ENCODE measurements around the gene UTF1.
"Not testable (repeated sequence)": the region's sequence is repeated elsewhere in the genome, so short reads cannot be mapped to it uniquely, and the experiment has no call there.

The UTF1 gene

DNA sequence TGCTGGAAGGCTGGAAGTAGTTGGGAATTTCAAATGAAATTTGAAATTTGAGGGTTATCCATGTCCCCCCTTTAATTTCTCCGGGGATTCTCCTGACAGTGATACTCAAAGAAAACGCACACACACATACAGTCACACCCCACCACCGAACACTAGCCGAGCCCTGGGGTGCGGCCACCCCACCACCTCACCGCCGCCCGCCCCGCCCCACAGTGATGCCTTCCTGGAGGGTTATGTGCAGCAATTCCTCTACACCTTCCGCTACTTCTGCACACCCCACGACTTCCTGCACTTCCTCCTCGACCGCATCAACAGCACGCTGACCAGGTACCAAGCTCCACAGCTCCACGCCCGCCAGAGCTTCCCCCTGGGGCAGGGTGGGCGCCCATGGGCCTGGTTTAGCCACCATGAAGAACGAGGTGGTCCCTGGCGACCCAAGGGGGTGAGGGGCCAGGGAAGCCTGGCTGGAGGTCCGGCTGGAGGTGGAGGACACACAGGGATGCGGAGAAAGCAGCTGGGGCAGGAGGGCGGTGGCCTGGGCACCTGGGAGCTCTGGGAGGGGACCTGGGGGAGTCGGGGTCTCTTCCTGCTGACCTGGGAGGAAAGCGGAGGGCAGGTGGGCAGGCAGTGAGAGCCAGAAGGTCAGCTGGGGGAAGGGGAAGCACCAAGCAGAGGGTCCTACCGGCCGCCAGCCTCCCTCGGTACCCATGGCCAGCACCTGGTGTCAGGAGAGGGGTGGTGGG is 19.4 kb upstream of the UTF1 start:
- no peak for DNase-seq

DNA sequence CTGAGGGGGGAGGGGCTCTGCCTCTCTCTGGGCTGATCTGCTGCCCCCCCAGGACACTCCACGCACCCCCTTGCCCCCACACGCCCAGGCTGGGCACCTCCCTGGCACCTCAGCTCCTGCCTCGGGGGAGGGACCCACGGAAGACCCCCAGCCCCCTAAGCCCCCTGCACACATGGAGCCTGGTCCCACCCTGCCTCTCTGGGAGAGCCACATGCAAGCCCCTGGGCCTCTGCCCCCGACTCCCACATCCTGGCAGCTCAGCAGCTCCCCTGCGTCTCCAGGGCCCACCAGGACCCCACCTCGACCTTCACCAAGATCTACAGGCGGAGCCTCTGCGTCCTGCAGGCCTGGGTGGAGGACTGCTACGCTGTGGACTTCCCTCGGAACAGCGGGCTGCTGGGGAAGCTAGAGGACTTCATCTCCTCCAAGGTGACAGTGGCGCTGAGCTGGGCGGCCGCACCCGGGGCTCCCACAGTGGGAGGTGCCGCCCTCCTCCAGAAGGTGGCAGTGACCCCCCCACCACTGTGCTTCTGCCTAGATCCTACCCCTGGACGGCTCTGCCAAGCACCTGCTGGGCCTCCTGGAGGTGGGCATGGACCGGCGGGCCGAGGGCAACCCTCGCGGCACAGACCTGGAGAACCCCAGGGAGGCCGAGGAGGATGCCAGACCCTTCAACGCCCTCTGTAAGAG is 18.7 kb upstream of the UTF1 start:
- DNase-seq, result no peak

DNA sequence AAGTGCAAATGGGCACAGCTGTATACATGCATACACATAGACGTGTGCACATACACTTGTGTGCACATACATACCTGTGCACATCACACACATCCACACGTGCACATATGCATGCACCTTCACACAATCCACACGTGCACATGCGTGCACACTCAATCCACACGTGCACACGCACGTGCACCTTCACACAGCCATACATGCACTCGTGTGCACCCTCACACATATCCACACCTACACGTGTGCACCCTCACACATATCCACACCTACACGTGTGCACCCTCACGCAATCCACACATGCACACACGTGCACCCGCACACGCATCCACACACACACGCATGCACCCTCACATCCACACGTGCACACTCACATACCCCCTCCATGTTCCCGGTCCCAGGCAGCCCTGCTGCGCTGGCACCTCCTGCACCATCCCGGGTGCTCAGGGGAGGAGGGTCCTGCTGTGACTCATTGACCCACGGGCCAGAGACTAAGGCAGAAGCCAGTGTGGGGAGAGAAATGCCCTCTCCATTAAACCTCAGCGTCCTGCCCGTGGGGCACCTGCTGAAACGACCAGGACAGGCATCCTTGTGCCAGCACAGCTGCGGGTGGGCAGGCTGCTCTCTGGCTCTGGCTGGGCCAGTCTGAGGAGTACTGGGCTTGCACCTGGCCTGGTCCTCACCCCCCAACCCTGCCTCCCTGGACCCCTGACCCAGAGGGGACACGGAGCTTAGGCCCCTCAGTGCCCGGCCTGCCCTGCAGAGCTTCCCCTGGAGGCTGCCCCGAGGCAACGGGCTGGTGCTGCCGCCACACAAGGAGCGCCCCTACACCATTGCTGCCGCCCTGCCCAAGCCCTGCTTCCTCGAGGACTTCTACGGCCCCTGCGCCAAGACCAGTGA is 17.8 kb upstream of the UTF1 start:
- no peak for DNase-seq

DNA sequence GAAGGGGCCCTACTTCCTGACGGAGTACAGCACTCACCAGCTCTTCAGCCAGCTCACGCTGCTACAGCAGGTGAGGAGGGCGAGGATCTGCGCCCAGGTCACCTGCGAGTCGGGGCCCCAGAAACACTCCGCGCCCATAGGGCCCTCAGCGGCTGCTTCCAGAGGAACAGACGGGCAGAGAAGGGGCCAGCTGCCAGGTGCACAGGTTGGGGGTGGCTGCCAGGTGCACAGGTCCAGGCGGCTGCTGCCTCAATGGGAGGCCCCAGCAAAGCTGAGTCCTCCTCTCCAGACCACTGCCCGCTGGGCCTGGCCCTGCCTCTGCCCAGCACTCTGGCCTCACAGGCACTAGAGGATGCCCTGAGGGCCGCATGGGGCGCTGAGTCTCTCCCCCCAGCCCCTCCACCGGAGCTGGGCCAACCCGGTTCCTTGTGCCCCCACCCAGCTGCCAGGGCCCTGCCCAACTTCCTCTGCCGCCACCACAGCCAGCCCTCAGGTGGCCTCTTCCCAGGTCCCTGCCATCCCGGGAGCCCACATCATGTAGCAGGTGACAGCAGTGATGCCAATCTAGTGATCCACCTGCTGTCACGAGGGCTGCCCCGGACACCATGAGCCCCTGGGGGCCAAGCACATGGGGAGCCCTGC is 17.0 kb upstream of the UTF1 start:
- no peak for DNase-seq

DNA sequence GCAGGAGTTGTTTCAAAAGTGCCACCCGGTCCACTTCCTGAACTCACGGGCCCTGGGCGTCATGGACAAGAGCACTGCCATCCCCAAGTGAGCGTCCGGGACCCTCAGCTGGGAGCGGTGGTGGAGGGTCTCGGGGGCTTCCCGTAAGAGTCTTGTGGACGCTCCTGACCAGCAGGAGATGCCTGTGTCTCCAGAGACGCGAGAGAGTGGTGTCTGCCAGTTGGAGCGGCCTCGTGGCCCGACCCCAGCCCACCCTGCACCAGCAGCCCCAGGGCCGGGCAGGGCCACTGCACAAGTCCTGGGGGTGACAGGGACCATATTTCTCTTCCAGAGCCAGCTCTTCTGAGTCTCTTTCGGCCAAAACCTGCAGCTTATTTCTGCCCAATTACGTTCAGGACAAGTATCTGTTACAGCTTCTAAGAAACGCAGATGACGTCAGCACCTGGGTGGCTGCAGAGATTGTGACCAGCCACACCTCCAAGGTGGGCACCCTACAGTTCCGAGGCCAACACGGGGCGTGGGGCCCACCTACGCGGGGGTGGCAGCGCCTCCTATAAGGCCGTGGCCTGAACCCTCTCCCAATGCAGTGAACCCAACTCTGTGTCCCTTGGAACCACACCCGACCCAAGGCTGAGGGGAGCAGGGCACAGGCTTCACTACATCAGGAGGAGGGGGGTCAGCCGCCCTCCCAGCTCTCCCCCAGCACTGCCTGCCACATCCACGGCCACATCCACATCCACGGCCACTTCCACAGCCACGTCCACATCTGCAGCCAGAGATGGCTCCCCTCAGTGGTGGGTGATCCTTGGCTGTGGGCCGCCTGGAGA is 16.2 kb upstream of the UTF1 start:
- no peak for DNase-seq

DNA sequence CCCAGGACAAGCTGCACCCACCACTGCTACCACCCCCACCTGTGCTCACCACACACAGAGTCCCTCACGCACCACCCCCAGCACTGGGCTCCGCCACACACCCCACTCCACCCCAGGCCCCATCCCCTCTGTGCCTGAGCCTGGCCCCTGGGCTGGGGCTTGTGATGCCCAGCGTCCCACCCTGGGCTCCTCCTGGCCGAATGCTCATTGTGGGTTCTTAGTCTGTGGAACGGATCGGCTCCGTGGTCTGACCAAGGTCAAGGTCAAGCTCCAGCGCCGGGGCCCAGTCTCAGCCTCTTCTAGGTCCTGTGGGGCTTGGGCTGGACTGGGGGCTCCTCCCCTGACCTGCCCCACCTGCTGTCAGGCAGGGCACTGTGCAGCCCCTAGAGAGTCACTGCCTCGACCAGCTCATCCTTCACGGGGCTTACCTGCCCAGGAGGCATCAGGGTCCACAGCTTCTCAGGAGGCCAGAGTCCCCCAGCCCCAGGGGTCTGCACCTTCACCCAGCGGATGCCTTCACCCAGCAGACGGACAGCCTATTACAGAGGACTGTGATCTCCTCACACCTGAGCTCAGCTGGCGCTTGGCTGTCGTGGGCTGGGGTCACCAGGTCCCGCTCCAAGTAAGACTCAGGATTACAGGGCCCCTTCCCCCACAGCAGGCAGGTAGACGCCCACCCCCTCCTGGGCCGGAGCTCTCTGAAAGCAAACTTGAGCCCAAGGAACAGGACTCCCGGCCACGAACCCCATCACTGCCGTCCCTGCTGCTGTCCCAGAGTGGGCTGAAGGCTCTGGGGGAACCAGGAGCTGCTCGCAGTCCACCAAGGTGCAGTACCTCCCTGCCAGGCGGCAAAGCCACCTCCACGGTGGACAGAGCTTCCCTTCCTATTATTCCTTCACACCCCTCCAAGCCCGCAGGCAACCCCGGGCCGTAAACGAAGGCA is 15.3 kb upstream of the UTF1 start:
- DNase-seq, result no peak

DNA sequence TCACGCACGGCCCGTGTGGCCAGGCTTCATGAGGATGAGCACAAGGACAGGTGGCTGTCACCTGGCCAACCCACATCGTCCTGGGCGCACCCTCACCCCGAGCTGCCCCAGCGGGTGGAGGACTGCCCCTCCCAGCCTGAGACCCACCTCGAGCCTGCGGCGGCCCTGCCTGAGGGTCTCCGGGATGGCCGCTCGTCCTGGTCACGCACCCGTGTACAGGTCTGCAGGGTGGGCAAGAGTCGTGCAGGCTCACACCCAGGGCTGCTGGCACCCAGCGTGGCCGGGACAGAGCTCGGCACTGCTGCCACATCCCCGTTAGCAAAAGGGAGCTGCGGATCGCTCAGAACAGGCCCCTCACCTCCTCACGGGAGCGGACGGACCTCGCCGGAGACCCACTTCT is 14.4 kb upstream of the UTF1 start:
- DNase-seq, result no peak

DNA sequence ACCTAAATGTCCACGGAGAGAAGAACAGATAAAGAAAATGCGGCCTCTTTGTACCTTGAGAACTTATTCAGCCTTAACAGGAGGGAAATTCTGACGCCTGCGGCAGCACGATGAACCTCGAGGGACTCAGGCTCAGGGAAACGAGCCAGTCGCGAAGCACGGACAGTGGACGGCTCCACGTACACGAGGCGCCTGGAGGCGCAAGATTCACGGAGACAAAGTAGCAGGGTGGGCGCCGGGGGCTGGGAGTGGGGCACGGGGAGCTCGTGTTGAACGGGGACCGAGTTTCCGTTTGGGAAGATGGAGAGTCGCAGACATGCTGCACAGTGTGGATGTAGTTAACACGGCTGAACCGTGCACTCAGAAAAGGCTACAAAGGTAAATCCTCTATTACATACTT is 13.2 kb upstream of the UTF1 start:
- no peak for DNase-seq

DNA sequence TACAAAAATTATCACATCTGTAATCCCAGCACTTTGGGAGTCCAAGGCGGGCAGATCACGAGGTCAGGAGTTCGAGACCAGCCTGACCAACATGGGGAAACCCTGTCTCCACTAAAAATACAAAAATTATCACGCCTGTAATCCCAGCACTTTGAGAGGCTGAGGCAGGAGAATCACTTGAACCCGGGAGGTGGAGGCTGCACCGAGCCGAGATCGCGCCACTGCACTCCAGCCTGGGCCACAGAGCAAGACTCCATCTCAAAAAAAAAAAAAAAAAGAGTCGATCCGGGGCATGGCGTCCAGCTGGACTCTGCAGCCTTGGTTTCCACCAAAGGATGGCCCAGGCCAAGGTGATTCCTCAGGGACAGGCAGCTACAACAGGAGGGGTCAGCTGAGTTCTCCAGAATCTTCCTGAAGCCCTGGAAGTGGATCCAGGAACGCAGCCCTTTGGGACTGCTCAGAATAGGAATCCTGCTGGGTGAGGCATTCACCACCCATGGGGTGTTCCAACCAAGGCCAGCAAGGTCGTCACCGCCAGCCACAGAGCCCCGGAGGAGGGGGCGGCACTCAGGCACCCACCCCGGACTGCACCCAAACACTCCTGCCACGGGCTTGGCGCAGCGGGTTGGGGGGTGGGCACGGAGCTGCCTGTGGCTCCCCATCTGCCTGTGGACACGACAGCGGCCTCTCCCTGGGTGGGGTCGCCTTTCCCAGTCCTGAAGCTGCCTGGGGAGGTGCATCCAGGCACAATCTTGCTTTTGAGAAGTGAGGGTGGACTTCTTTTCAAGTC is 12.0 kb upstream of the UTF1 start:
- no peak for DNase-seq

DNA sequence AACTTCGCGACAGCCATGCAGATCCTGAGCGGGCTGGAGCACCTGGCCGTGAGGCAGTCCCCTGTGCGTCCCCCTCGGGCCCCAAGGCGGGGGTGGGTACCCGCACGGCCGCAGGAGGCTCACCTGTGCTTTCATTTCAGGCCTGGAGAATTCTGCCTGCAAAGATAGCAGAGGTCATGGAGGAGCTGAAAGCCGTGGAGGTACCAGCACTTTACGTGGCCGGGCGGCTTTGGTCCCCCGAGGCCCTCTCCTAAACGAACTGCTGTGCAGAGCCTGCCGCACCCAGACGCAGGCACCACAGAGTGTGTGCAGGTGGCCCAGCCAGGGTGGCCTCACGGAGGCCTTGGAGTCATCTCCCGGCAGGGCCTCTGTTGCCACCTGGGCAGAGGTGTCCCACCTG is 11.1 kb upstream of the UTF1 start:
- no peak for DNase-seq

DNA sequence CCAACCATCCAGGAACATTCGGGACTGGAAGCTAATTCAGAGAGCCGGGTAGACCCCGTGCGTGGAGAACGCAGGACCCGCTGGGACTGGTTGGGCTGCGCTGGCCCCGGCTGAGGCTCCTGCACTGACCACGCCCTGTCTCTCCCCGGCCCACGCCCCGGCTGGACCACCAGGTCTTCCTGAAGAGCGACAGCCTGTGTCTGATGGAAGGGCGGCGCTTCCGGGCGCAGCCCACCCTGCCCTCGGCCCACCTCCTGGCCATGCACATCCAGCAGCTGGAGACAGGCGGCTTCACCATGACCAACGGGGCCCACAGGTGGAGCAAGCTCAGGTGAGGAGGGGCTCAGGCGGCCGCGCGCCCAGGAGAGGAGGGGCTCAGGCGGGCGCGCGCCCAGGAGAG is 10.2 kb upstream of the UTF1 start:
- no peak for DNase-seq

DNA sequence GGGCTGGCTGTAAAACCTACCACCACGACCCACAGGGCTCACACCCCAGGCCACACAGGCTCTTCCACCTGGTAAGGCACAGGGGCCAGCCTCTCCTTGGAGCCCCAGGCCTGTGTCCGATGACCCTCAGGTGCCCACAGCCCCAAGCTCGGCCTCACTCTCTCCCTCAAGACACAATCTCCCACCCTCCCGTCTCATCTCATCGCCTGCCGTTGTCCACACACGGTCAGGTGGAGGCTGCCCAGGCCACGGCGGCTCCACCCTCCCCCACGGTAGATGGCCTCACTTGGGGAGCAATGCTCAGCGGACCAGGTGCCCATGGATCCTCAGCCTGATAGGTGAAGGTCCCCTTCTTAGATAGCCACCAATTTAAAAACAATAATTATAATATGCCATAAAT is 8.7 kb upstream of the UTF1 start:
- no peak for DNase-seq

DNA sequence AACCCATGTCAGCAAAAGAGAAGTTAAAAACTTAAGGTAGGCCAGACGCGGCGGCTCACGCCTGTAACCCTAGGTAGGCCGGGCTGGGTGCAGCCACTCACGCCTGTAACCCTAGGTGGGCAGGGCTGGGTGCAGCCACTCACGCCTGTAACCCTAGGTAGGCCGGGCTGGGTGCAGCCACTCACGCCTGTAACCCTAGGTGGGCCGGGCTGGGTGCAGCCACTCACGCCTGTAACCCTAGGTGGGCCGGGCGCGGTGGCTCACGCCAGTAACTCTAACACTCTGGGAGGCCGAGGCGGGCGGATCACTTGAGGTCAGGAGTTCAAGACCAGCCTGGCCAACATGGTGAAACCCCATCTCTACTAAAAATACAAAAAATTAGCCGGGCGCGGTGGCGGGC is 8.3 kb upstream of the UTF1 start:
- DNase-seq, result not testable (repeated sequence)

DNA sequence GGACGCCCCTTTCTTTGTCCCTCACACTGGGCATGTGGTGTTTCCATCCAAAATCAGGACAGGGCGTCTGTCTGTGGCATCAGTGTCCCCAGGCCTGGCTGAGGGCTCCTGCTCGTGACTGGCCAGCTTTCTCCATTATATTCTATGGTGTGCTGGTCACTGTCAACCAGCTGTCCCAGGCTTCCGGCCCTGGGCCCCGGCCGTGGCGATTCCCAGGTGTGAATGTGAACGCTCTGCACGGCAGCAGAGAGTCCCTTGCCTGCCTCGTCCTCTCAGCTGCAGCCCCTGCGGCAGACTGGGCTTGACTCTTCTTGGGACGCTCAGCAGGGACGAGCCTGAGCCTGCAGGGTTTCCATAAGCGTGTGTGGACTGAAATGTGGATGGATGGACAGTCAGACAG is 5.9 kb upstream of the UTF1 start:
- no peak for DNase-seq

DNA sequence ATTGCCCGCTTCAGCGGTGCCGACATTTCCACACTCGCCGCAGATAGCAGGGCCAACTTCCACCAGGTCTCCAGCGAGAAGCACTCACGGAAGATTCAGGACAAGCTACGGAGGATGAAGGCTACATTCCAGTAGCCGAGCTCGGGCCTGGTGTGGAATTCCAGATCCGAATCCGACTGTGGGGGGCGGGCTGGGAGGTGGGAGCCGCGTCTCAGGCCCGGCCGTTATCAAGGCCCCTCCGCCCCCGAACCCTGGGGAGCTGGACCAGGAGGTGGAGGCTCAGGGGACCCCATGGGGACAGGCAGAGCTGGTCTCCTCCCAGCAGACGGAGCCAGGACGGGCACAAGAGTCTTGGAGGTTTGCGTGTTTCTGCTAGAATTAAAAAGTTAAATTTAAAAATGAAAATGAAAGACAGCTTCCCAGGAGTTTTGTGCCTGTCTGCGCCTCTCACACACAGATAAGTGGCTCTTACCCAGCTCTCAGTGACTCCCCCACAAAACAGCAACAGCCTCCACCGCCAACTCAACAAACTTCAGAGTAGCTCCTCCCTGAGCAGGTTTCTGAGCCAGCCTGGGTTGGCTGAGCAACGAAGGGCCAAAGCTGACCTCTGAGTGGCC is 5.2 kb upstream of the UTF1 start:
- DNase-seq, result no peak

DNA sequence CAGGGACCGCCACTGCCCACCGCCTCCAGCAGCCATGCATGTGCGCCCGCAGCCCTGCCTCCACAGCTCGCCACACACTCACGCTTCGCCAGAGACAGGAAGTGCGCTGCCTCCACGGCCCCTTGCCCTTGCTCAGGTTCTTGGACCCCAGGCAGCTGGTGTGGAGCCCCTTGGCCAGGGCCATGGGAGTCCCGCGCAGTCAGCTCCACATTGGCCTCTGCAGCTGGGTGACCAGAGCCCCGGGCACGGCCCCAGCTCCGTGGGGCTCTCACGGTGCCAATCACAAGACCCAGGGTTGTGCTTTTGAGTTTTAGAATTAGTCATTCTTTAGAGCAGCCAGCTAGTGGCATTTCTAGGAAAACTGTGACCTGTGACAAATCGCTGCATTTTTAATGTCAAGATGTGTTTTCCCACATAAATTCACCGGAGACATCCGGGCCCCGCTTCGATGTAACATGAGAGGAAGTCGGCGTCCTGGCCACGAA is 4.3 kb upstream of the UTF1 start:
- DNase-seq, result no peak

DNA sequence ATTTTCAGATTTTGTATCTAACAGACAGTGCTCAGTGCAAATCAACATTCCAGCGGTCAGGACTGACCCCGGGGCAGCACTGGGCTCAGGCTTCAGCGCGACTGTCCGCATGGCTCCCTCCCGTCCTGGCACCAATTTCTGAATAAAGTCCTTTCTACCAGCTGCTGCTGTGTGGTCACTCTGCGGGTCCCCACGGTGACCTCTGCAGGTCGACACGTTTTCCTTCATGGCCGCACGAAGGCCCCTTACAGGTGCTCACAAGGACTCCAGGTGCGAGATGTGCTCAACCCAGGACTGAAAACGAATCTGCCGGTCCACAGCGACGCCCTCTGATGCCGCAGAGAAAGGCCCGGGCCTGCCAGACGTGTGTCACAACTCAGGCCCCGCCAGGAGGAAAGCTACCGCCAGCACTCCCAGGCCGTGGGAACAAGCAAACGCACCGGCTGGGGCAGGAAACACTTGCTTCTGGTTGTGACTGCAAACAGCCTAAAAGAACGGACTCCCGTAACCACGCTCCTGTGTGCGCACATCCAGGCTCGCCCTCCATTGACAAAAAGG is 3.7 kb upstream of the UTF1 start:
- no peak for DNase-seq

DNA sequence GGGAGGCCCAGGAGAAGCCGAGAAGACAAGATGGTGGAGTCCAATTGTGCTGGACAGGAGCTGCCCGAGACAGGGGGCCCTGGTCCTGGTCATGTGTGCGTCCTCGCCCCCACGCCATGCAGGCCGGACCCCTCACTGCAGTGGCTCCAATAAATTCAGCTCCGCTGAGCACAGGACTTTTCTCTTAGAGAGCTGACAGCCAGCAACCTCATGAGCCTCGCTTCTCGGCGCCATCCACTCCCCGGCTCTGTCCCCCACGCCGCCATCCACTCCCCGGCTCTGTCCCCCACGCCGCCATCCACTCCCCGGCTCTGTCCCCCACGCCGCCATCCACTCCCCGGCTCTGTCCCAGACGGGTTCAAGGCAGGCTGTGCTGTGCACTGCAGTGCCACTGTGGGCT is 2.8 kb upstream of the UTF1 start:
- DNase-seq, result no peak

DNA sequence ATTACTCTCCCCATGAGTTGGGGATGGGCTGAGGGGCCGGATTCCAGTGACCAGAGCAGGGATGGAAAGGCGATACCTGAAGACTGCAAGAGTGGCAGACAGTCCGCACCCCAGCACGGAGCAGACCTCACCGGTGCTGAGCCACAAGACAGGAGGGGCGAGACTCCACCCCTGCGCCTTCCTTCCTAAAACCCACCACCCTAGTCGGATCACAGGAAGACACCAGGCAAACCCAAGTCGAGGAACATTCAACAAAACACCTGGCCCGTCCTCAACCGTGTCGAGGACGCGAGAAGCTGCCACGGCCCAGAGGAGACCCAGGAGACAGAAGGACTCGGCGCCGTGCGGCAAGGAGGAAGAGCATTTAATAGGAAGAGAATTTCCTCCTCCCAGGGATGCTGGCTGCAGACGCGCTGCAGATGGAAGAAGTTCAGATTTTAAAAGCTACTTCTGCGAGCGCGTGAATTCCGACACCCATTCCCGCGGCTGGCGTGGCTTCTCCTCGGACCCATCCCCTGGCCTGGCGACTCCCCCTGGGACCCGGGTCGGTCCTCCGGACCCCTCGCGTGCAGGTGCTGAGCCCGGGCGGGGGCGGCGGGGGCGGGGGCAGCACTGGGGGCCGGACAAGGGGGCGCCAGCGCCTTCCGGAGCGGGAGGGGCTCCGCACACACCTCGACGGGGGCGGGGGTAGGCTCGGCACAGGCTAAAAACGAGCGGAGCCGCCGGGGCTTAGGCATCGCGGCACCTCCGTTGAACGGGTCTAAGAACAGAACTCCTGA is 563 bp upstream of the UTF1 start:
- DNase-seq, result no peak
